Measurements from ENCODE around the gene AHCTF1.
"Not testable (repeated sequence)": the region's sequence is repeated elsewhere in the genome, so short reads cannot be mapped to it uniquely, and the experiment has no call there.

AHCTF1 gene

DNA sequence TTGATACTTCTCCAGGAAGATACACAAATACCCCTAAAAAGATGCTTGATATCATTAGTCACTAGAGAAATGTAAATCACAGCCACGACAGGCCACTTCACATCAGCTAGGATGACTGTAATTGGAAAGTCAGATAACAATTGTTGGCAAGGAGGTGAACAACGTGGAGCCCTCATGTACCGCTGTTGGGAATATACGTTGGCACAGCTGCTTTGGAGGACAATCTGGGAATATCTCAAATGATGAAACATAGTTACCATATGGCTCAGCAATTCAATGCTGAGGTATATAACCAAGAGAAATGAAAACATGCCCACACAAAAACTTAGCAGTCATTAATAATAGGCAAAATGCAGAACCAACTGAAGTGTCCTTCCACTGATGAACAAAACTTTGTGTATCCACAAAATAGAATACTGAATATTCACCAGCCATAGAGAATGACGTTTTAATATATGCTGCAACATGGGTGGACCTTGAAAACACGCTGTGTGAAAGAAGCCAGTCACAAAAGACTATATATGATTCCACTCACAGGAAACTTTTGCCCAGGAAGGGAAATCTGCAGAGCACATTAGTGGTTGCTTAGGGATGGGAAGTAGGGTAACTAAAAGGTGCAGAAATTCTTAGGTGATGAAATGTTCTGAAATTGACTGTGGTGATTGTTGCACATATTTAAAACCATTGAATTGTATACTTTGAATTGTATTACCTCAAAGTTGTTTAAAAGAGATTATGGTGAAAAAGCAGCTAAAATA lies 95.4 kb downstream of the AHCTF1 start:
- DNase-seq, result peak; percentile 26

- no peak for DNase-seq
These were observed 100.2 kb downstream of the AHCTF1 start for GRCh38 chr1:246831543-246831942.

- DNase-seq, result no peak
These were observed 102.9 kb downstream of the AHCTF1 start for GRCh38 chr1:246828818-246829217.

- DNase-seq, result no peak
These were observed 104.4 kb downstream of the AHCTF1 start for GRCh38 chr1:246827396-246827795.

GRCh38 chr1:246825557-246826175 lies 106.1 kb downstream of the AHCTF1 start:
- DNase-seq, result no peak

- DNase-seq, result no peak
These were observed 107.2 kb downstream of the AHCTF1 start for GRCh38 chr1:246824541-246824940.

GRCh38 chr1:246822154-246822553 lies 109.6 kb downstream of the AHCTF1 start:
- DNase-seq, result not testable (repeated sequence)

GRCh38 chr1:246820666-246821065 lies 111.1 kb downstream of the AHCTF1 start:
- DNase-seq, result no peak

- DNase-seq, result not testable (repeated sequence)
These were observed 114.0 kb downstream of the AHCTF1 start for GRCh38 chr1:246817778-246818177.

DNA sequence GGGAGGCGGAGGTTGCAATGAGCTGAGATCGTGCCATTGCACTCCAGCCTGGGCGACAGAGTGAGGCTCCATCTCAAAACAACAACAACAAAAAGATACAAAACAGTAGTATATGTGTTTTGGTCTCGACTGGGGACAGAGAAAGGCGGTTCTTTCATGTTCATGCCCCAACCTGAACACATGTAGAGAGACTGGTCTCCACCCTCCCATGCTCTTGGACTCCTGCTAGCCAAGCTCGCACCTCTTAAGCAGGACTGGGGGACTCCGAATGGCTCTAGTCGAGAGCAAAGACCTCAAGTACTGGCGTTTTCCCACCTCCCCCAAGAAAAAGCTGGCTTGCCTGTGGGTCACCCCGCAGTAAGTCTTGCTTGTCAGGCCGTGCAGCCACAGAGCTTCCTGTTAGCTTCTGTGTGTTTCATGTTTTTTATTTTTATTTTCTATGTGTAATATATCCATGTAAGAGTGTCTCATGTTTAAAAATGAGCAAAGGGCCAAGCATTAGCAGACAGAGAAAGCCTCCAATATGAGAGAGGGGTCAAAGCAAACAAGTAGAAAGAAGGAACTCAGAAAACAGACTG lies 116.0 kb downstream of the AHCTF1 start:
- peak; percentile 39 for DNase-seq

DNA sequence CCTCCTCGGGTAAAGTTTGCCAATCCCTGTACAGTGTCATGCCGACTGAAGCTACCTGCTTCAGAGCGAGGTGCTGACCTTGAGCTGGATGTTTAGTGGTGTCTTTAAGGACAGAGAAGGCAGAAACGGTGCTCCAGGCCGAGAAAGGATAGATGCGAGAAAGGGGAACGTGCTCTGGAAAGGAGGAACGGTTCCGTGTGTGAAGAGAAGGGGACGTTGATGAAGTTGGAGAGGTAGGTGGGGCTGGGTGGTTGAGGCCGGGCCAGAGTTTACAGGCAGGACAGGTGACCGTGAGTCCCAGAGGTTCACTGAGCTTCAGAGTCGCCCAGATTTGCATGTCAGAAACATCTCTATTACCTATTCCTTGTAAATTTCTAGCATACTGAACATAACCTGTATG lies 116.9 kb downstream of the AHCTF1 start:
- DNase-seq, result no peak

- DNase-seq, result not testable (repeated sequence)
These were observed 118.4 kb downstream of the AHCTF1 start for GRCh38 chr1:246813325-246813724.

GRCh38 chr1:246811985-246812384 lies 119.8 kb downstream of the AHCTF1 start:
- DNase-seq, result no peak

GRCh38 chr1:246809473-246809872 lies 122.3 kb downstream of the AHCTF1 start:
- DNase-seq, result no peak

DNA sequence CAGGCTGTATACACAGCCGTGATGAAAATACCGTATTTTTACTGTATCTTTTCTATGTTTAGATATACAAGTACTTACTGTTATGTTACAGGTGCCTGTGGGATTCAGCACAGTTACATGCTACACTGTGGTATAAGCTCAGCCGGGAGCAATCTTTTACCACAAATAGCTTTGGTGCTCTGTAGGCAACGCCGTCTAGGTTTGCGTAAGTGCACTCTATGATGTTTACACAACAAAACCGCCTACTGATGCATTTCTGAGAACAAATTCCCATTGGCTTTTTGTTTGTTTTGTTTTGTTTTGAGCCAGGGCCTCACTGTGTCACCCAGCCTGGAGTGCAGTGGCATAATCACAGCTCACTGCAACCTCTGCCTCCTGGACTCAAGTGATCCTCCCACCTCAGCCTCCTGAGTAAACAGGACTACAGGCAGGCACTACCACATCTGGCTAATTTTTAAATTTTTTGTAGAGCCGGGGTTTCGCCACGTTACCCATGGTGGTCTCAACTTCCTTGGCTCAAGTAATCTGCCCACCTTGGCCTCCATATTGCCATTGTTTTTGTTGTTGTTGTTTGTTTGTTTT lies 126.5 kb downstream of the AHCTF1 start:
- no peak for DNase-seq

- DNase-seq, result no peak
These were observed 127.9 kb downstream of the AHCTF1 start for GRCh38 chr1:246803883-246804282.

DNA sequence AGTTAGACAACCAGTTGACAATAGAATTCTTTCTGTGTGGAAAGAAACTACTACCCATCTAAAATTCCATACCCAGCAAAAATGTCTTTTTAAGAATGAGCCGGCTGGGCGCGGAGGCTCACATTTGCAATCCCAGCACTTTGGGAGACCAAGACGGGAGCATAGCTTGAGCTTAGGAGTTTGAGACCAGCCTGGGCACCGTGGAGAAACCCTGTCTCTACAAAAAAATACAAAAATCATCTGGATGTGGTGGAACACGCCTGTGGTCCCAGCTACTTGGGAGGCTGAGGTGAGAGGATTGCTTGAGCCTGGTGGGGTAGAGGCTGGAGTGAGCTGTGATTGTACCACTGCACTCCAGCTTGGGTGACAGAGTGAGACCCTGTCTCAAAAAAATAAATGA lies 128.4 kb downstream of the AHCTF1 start:
- DNase-seq, result no peak

GRCh38 chr1:246801241-246802020 lies 130.3 kb downstream of the AHCTF1 start:
- DNase-seq, result no peak

DNA sequence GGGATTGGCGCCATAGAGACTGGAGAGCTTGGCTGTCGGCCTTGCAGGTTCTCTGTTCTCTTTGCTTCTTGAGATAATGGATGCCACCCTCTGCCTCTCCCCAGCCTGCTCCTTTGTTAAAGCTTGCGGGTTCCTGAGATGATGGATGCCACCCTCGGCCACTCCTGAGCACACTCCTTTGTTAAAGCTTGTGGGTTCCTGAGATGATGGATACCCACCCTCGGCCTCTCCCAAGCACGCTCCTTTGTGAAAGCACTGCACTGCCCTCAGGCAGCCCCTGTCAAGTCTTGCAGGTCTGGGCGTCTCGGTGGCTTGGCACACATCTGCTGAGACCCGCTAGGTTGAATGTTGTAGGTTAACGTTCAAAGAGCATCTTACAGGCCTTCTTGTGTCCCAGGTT lies 131.0 kb downstream of the AHCTF1 start:
- no peak for DNase-seq

DNA sequence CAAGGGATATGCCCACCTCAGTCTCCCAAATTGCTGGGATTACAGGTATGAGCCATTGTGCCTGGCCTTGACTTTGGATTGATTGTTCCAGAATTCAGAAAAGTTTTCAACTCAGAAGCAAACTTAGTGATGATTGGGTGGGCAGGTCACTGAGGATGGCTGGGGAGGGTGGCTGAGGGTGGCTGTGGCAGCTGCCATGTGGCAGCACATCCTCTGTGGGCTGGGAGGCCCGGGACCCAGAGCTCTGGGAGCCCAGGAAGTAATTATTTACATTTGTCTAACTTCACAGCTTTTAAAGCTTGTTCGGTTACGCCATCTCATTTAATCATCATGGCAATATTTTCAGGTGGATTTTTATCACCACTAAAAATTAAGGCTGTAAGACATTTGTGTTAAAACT lies 131.4 kb downstream of the AHCTF1 start:
- DNase-seq, result no peak

- DNase-seq, result no peak
These were observed 132.9 kb downstream of the AHCTF1 start for GRCh38 chr1:246798606-246799496.

- no peak for DNase-seq
These were observed 133.6 kb downstream of the AHCTF1 start for GRCh38 chr1:246798107-246798506.

Measured in GDM1 (cell line).